ENCODE results near the gene BRSK2.
"Not testable (repeated sequence)": the region's sequence is repeated elsewhere in the genome, so short reads cannot be mapped to it uniquely, and the experiment has no call there.

DNA sequence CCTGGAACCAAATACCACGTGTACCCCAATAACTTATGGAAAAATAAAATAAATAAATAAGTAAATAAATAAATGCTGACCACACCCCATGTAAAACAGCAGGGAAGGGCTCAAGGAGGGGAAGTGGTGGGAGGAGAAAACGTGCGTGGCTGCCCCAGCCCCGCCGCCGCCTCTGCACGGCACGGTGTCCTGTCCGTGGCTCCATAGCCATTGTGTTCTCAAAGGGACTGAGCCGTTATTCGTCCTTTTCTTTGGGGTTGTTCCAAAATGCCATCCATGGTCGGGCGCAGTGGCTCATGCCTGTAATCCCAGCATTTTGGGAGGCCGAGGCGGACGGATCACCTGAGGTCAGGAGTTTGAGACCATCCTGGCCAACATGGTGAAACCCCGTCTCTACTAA is 30.8 kb upstream of the BRSK2 start:
- TF ChIP-seq, protein P1, sequence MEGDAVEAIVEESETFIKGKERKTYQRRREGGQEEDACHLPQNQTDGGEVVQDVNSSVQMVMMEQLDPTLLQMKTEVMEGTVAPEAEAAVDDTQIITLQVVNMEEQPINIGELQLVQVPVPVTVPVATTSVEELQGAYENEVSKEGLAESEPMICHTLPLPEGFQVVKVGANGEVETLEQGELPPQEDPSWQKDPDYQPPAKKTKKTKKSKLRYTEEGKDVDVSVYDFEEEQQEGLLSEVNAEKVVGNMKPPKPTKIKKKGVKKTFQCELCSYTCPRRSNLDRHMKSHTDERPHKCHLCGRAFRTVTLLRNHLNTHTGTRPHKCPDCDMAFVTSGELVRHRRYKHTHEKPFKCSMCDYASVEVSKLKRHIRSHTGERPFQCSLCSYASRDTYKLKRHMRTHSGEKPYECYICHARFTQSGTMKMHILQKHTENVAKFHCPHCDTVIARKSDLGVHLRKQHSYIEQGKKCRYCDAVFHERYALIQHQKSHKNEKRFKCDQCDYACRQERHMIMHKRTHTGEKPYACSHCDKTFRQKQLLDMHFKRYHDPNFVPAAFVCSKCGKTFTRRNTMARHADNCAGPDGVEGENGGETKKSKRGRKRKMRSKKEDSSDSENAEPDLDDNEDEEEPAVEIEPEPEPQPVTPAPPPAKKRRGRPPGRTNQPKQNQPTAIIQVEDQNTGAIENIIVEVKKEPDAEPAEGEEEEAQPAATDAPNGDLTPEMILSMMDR (IDR thresholded peaks at IDR 0.05): not testable (repeated sequence)
- not testable (repeated sequence) for TF ChIP-seq ZFX (IDR thresholded peaks at IDR 0.05; ENCODE audit: borderline replicate concordance)

Data from 22Rv1 (cell line).